Neuronal stem cell (in vitro differentiated cells): ENCODE data around the gene PRLR.

Source experiments
- DNase-seq: peaks from one replicate; pipeline ENCODE4 v3.0.0-alpha.2; 2013; ENCODE audit warnings: low spot score
- H2AFZ ChIP-seq: one replicate; pipeline ENCODE4 v1.6.1; 2013; ENCODE audit warnings: mild to moderate bottlenecking, low read length, inconsistent platforms
- H2AK5ac ChIP-seq: 2 replicates; pipeline ENCODE4 v1.6.1; 2013; ENCODE audit warnings: low read depth, mild to moderate bottlenecking, inconsistent platforms, low read length, moderate library complexity, mixed read lengths
- H2BK120ac ChIP-seq: 2 replicates; pipeline ENCODE4 v1.6.1; 2013; ENCODE audit warnings: low read depth, mild to moderate bottlenecking, inconsistent platforms, low read length, moderate library complexity, mixed read lengths
- H2BK12ac ChIP-seq: one replicate; pipeline ENCODE4 v1.6.1; 2013; ENCODE audit warnings: low read length, inconsistent platforms
- H2BK15ac ChIP-seq: 2 replicates; pipeline ENCODE4 v1.6.1; 2013; ENCODE audit warnings: mild to moderate bottlenecking, low read length, inconsistent platforms, mixed read lengths
- H2BK5ac ChIP-seq: one replicate; pipeline ENCODE4 v1.6.1; 2013; ENCODE audit warnings: inconsistent platforms, mild to moderate bottlenecking, low read length, moderate library complexity
- H3K14ac ChIP-seq: one replicate; pipeline ENCODE4 v1.6.1; 2013; ENCODE audit warnings: low read length, inconsistent platforms
- H3K18ac ChIP-seq: 2 replicates; pipeline ENCODE4 v1.6.1; 2013; ENCODE audit warnings: low read length, inconsistent platforms
- H3K23ac ChIP-seq: 2 replicates; pipeline ENCODE4 v1.6.1; 2013; ENCODE audit warnings: low read depth, mild to moderate bottlenecking, mixed read lengths, low read length, inconsistent platforms; ENCODE audit not compliant: poor library complexity
- H3K27ac ChIP-seq: replicated peaks from 3 replicates; pipeline ENCODE4 v1.5.1; 2013; ENCODE audit warnings: low read length, inconsistent platforms
- H3K27me3 ChIP-seq, 3 experiments: 2 replicates each; pipeline ENCODE4 v1.6.1; 2013; ENCODE audit warnings: low read length in 3 of 3, mild to moderate bottlenecking in 2 of 3, inconsistent platforms in 1 of 3, low read depth in 1 of 3, mixed read lengths in 1 of 3, moderate library complexity in 1 of 3; ENCODE audit not compliant: control insufficient read depth in 3 of 3, insufficient read depth in 3 of 3
- H3K36me3 ChIP-seq, 2 donors: replicated peaks in 1 of 2; 2 replicates each; pipeline ENCODE4 v1.6.1; 2013; ENCODE audit warnings: low read length in 2 of 2; ENCODE audit not compliant: control insufficient read depth in 2 of 2, insufficient read depth in 2 of 2
- H3K4ac ChIP-seq: 2 replicates; pipeline ENCODE4 v1.6.1; 2013; ENCODE audit warnings: inconsistent platforms, mild to moderate bottlenecking, low read length, moderate library complexity
- H3K4me1 ChIP-seq, 2 donors: 1 replicate in 1 of 2; 2 replicates in 1 of 2; pipeline ENCODE4 v1.6.1; 2013; ENCODE audit warnings: low read length in 2 of 2, low read depth in 1 of 2; ENCODE audit not compliant: control insufficient read depth in 2 of 2, insufficient read depth in 1 of 2
- H3K4me2 ChIP-seq: one replicate; pipeline ENCODE4 v1.6.1; 2013; ENCODE audit warnings: mild to moderate bottlenecking, low read length, inconsistent platforms; ENCODE audit not compliant: insufficient read depth, poor library complexity, severe bottlenecking
- H3K4me3 ChIP-seq, 2 donors: 2 replicates each; pipeline ENCODE4 v1.5.1; 2013; ENCODE audit warnings: low read length in 2 of 2, mild to moderate bottlenecking in 2 of 2, inconsistent platforms in 1 of 2, moderate library complexity in 1 of 2
- H3K79me1 ChIP-seq: one replicate; pipeline ENCODE4 v1.6.1; 2013; ENCODE audit warnings: low read depth, mild to moderate bottlenecking, inconsistent platforms, low read length, moderate library complexity
- H3K9ac ChIP-seq: one replicate; pipeline ENCODE4 v1.6.1; 2013; ENCODE audit warnings: mild to moderate bottlenecking, low read depth, low read length, inconsistent platforms; ENCODE audit not compliant: poor library complexity
- H3K9me3 ChIP-seq, 2 donors: replicated peaks in 1 of 2; 2 replicates each; pipeline versions ENCODE3 to v1.6.1; 2013; ENCODE audit warnings: low read length in 2 of 2, mild to moderate bottlenecking in 2 of 2, inconsistent platforms in 1 of 2, low read depth in 1 of 2, mixed read lengths in 1 of 2, moderate library complexity in 1 of 2; ENCODE audit not compliant: control insufficient read depth in 2 of 2, insufficient read depth in 1 of 2
- H4K8ac ChIP-seq: one replicate; pipeline ENCODE4 v1.6.1; 2013; ENCODE audit warnings: low read depth, mild to moderate bottlenecking, inconsistent platforms, low read length, moderate library complexity
- H4K91ac ChIP-seq: one replicate; pipeline ENCODE4 v1.6.1; 2013; ENCODE audit warnings: low read length, low read depth, mild to moderate bottlenecking, inconsistent platforms; ENCODE audit not compliant: poor library complexity
- WGBS, 2 donors: extraction: QIAGEN DNeasy Blood & Tissue Kit; methylation state at CpG; one replicate each; pipeline ENCODE4 v1.1.7; 2013; ENCODE audit warnings: missing lambda C conversion rate in 2 of 2, mixed read lengths in 1 of 2; ENCODE audit not compliant: insufficient read length in 2 of 2, insufficient replicate concordance in 1 of 2; ENCODE audit errors: extremely low coverage in 2 of 2; 5-methylcytosine and 5-hydroxymethylcytosine counted together

PRLR gene

GRCh38 chr5:35059251-35059650 lies 171.0 kb downstream of the PRLR start:
- H3K4me1 ChIP-seq: no peaks in the 10 kb centered on the region
- no peak overlapping the region for H3K14ac ChIP-seq
- H3K27me3 ChIP-seq: no peaks in the 10 kb centered on the region
- no peak overlapping the region for H3K27ac ChIP-seq
- no peak overlapping the region for H2AFZ ChIP-seq
- H3K4ac ChIP-seq: no peak overlapping the region
- H4K8ac ChIP-seq: no peak overlapping the region
- H3K23ac ChIP-seq: no peak overlapping the region
- no peak overlapping the region for H3K4me2 ChIP-seq
- no peak overlapping the region for H4K91ac ChIP-seq
- no peak overlapping the region for H3K4me3 ChIP-seq
- H3K9me3 ChIP-seq: no peaks in the 10 kb centered on the region
- no peak overlapping the region for H2BK15ac ChIP-seq
- no peak overlapping the region for H2BK5ac ChIP-seq
- DNase-seq: no peak
- H3K79me1 ChIP-seq: no peaks in the 10 kb centered on the region
- H3K9ac ChIP-seq: no peak overlapping the region
- no peak overlapping the region for H2AK5ac ChIP-seq
- H3K18ac ChIP-seq: no peak overlapping the region
- no peak overlapping the region for H2BK120ac ChIP-seq
- no peaks in the 10 kb centered on the region for H3K36me3 ChIP-seq
- H2BK12ac ChIP-seq: no peak overlapping the region

GRCh38 chr5:35058374-35058788 lies 171.9 kb downstream of the PRLR start:
- no peak overlapping the region for H3K14ac ChIP-seq

GRCh38 chr5:35056686-35057085 lies 173.6 kb downstream of the PRLR start:
- no peak overlapping the region for H2AFZ ChIP-seq

More at GRCh38 chr5:35058374-35058788, 171.9 kb downstream of the PRLR start:
- no peak overlapping the region for H2BK15ac ChIP-seq
- no peaks in the 10 kb centered on the region for H3K36me3 ChIP-seq
- H2BK5ac ChIP-seq: no peak overlapping the region
- no peak overlapping the region for H3K9ac ChIP-seq
- no peak overlapping the region for H2BK120ac ChIP-seq
- no peak overlapping the region for H3K4me2 ChIP-seq
- H3K4me1 ChIP-seq: no peaks in the 10 kb centered on the region
- no peaks in the 10 kb centered on the region for H3K27me3 ChIP-seq
- no CpG with 5 or more reads among the region's 3 CpGs for WGBS, 2 donors
- H2AFZ ChIP-seq: no peak overlapping the region
- no peak for DNase-seq
- H3K18ac ChIP-seq: no peak overlapping the region
- no peak overlapping the region for H3K23ac ChIP-seq
- no peak overlapping the region for H2BK12ac ChIP-seq
- no peaks in the 10 kb centered on the region for H3K9me3 ChIP-seq
- H3K79me1 ChIP-seq: no peaks in the 10 kb centered on the region
- no peak overlapping the region for H3K4ac ChIP-seq
- no peak overlapping the region for H2AK5ac ChIP-seq
- no peak overlapping the region for H3K4me3 ChIP-seq
- no peak overlapping the region for H3K27ac ChIP-seq
- H4K91ac ChIP-seq: no peak overlapping the region
- H4K8ac ChIP-seq: no peak overlapping the region

GRCh38 chr5:35052838-35053237 lies 177.4 kb downstream of the PRLR start:
- Histone ChIP-seq H3K4me1 (no peaks in the 10 kb centered on the region), H2BK12ac (no peak overlapping the region), H3K23ac (no peak overlapping the region), H3K27ac (no peak overlapping the region), H3K4me2 (no peak overlapping the region), H3K9ac (no peak overlapping the region), H3K79me1 (no peaks in the 10 kb centered on the region), H2BK120ac (no peak overlapping the region), H3K27me3 (peaks cover 0 to 3% (median 0%) of the 10 kb centered on the region in 3 experiments), H3K18ac (no peak overlapping the region), H4K8ac (no peak overlapping the region), H3K36me3 (no peaks in the 10 kb centered on the region), H3K14ac (no peak overlapping the region), H4K91ac (no peak overlapping the region), H2AK5ac (no peak overlapping the region), H3K9me3 (no peaks in the 10 kb centered on the region), H2BK15ac (no peak overlapping the region), H2BK5ac (no peak overlapping the region), H3K4ac (no peak overlapping the region), H2AFZ (no peak overlapping the region), H3K4me3 (no peak overlapping the region)
- WGBS, 2 donors: no CpG with 5 or more reads among the region's 4 CpGs
- DNase-seq: no peak

More at GRCh38 chr5:35056686-35057085, 173.6 kb downstream of the PRLR start:
- no peak overlapping the region for H3K4ac ChIP-seq
- H2BK12ac ChIP-seq: no peak overlapping the region
- no peak overlapping the region for H3K27ac ChIP-seq
- H3K14ac ChIP-seq: no peak overlapping the region
- no peaks in the 10 kb centered on the region for H3K9me3 ChIP-seq
- H3K27me3 ChIP-seq: no peaks in the 10 kb centered on the region
- no peak overlapping the region for H4K91ac ChIP-seq
- H3K79me1 ChIP-seq: no peaks in the 10 kb centered on the region
- H2BK5ac ChIP-seq: no peak overlapping the region
- no peak overlapping the region for H3K18ac ChIP-seq
- no peak overlapping the region for H3K4me3 ChIP-seq
- no peak for DNase-seq
- no peaks in the 10 kb centered on the region for H3K4me1 ChIP-seq
- H3K9ac ChIP-seq: no peak overlapping the region
- H3K23ac ChIP-seq: no peak overlapping the region
- H3K36me3 ChIP-seq: no peaks in the 10 kb centered on the region
- no peak overlapping the region for H2AK5ac ChIP-seq
- no peak overlapping the region for H2BK120ac ChIP-seq
- H4K8ac ChIP-seq: no peak overlapping the region
- WGBS, 2 donors: no CpG with 5 or more reads among the region's 2 CpGs
- H3K4me2 ChIP-seq: no peak overlapping the region
- no peak overlapping the region for H2BK15ac ChIP-seq
